Measurements from ENCODE around the gene SPECC1.

SPECC1 gene

DNA sequence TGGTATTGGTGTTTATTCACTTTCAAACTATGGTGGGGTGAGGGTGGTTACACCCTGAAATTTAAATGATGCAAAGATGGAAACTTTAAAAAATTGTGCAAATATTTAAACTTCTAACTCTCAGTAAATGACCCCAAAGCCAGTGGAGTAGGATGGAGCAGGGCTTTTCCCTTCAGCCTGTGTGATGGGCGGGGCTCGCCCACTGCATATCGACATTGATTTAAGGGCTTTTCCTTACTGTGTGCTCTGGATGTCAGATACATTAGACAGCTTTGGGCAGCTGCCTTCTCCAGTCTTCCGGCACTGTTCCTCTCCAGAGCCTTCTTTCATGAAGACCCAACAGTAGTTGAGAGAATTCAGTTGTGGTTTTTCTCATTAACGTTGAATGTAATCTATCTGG is 99.9 kb downstream of the SPECC1 start:
- TF ChIP-seq, protein P1, sequence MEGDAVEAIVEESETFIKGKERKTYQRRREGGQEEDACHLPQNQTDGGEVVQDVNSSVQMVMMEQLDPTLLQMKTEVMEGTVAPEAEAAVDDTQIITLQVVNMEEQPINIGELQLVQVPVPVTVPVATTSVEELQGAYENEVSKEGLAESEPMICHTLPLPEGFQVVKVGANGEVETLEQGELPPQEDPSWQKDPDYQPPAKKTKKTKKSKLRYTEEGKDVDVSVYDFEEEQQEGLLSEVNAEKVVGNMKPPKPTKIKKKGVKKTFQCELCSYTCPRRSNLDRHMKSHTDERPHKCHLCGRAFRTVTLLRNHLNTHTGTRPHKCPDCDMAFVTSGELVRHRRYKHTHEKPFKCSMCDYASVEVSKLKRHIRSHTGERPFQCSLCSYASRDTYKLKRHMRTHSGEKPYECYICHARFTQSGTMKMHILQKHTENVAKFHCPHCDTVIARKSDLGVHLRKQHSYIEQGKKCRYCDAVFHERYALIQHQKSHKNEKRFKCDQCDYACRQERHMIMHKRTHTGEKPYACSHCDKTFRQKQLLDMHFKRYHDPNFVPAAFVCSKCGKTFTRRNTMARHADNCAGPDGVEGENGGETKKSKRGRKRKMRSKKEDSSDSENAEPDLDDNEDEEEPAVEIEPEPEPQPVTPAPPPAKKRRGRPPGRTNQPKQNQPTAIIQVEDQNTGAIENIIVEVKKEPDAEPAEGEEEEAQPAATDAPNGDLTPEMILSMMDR (IDR thresholded peaks at IDR 0.05; ENCODE audit: low read depth, low read length, missing control alignments) = no peak
- DNase-seq (ENCODE audit: low read depth) = no peak

DNA sequence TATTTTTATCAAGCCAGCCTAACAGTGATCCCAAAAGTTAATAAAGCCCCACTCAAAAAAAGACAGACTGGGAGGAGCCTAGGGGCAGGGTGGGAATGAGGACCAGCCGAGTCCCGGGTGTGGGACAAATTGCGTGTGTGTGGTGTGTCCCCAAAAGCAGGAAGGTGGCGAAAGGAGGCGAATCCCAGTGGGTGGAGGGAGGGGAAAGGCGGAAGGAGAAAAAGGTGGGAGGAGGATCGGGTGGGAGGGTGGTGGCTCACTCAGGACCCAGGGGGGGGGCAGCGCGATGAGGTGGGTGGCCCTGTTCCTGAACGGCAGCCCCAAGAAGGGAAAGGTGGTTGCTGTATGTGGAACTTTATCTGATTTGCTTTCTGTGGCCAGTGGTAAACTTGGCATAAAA is 102.4 kb downstream of the SPECC1 start:
- DNase-seq (ENCODE audit: low read depth) = no peak
- TF ChIP-seq, protein P1 (IDR thresholded peaks at IDR 0.05; ENCODE audit: low read depth, low read length, missing control alignments) = no peak
- no peak overlapping the region for H3K4me3 ChIP-seq (ENCODE audit: low read depth, low read length)

More for the DNA sequence above, 99.9 kb downstream of the SPECC1 start:
- H3K4me3 ChIP-seq (ENCODE audit: low read depth, low read length) = no peak overlapping the region

DNA sequence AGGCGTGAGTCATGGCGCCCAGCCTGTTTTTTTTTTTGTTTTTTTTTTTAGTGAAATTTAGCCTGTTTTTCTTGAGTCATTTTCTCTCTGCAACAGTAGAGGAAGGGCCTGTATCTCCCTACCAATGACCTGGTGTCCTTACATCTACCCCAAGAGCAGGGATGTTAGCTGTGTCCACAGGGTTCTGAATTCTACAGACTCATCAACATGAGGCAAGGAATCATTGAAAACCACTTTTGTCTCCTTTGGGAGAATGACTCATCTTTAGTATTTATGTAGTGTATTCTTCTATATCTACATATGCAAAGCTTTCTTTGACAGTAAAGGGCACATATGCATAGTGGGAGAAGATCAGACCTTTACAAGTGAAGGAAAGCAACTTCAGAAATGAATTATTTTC is 105.3 kb downstream of the SPECC1 start:
- DNase-seq (ENCODE audit: low read depth) = no peak
- TF ChIP-seq, protein P1 (IDR thresholded peaks at IDR 0.05; ENCODE audit: low read depth, low read length, missing control alignments) = no peak
- no peak overlapping the region for H3K4me3 ChIP-seq (ENCODE audit: low read depth, low read length)

DNA sequence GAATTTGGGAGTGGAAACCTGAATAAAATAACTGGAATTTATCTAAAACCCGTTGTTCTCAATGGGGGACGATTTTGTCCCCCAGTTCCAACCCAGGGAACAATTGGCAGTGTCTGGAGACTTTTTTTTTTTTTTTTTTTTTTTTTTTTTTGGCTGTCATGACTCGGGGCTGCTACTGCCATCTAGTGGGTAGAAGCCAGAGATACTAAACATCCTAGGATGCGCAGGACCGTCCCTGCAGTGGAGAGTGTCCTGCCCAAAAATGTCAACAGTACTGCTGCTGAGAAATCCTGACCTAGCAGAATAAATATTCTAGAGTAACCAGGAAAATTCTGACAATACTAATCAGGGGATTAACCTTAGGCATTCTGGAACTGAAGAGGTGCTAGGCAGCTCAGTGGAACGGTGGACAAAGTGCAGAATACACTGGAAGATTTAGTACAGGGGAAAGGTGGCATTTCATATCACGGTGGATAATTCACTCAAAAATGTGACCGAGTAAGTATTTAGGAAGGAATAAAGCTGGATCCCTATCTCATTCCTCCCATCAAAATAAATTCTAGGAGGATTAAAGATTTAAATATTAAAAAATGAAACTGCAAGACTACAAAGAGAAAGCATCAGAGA is 107.6 kb downstream of the SPECC1 start:
- TF ChIP-seq, protein P1 (IDR thresholded peaks at IDR 0.05; ENCODE audit: low read depth, low read length, missing control alignments) = peak; percentile 65
- DNase-seq (ENCODE audit: low read depth) = peak; percentile 16

DNA sequence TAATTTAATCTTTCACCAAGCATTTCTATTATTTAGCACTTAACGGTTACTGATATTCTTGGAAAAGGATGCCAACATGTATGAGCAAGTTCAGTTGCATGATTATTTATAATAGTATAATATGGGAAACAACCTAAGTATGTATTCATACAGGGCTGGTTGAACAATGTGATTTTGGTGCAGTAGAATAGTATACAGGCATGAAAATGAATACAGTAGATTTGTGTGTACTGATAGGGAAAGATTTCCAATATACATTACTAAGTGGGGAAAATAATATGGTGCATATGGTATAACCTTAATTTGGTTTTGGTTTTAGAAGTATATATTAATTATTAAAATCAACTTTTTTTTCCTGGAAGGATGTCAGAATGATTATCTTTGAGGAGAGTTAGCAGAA is 109.1 kb downstream of the SPECC1 start:
- TF ChIP-seq, protein P1 (IDR thresholded peaks at IDR 0.05; ENCODE audit: low read depth, low read length, missing control alignments) = no peak
- DNase-seq (ENCODE audit: low read depth) = no peak
- H3K4me3 ChIP-seq (ENCODE audit: low read depth, low read length) = no peak overlapping the region

More for the DNA sequence above, 107.6 kb downstream of the SPECC1 start:
- H3K4me3 ChIP-seq (ENCODE audit: low read depth, low read length) = no peak overlapping the region

DNA sequence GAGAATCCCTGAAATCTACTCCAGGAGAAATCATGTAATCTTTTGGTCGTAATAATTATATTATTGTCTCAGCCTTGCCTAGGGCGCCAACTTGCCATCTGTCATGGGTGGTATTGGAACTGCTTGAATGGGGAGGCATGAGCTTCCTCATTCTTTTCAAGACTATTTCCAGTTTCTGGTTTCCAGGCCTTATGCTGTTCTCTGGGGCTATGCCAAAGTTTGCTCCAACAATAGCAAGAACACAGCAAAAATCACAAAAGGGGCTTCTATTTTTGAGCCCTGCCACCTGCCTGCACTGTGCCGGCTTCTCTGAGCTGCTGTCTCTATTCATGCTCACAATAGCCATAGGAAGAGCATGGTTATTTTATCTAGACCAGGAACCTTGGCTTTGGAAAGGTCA is 111.7 kb downstream of the SPECC1 start:
- H3K4me3 ChIP-seq (ENCODE audit: low read depth, low read length) = no peak overlapping the region
- DNase-seq (ENCODE audit: low read depth) = no peak
- TF ChIP-seq, protein P1 (IDR thresholded peaks at IDR 0.05; ENCODE audit: low read depth, low read length, missing control alignments) = no peak
